Measurements from ENCODE around the gene DHX16.

The DHX16 gene

GRCh38 chr6:30647242-30648116 lies 25.3 kb downstream of the DHX16 start:
- Mint-ChIP-seq H3K36me3 (peaks cover 24% of the 10 kb centered on the region), H3K4me3 (peak overlapping the region; percentile 86), H3K4me1 (peaks cover 39% of the 10 kb centered on the region), H3K9me3 (no peaks in the 10 kb centered on the region), H3K27me3 (no peaks in the 10 kb centered on the region), H3K27ac (peak overlapping the region; percentile 92)
- DNase-seq = peak; percentile 83
- CTCF ChIA-PET = interaction anchor here (1.0 to 1.2 kb wide), 2 partner anchors 25 to 76 kb away, joined by 3 to 4 read pairs; partner anchors contain the start of gene DHX16

- peaks cover 42% of the 10 kb centered on the region for H3K4me1 Mint-ChIP-seq
- H3K27ac Mint-ChIP-seq = peak within 1 kb of the TSS; percentile 92
- H3K27me3 Mint-ChIP-seq = no peaks in the 10 kb centered on the region
- H3K9me3 Mint-ChIP-seq = no peaks in the 10 kb centered on the region
- H3K4me3 Mint-ChIP-seq = peak within 1 kb of the TSS; percentile 86
- peak; percentile 95 for DNase-seq
- CTCF ChIA-PET = interaction anchor here (1.2 kb wide), 1 partner anchor 75 kb away, joined by 3 read pairs; no protein-coding TSS in a partner anchor
- peaks cover 17% of the 10 kb centered on the region for H3K36me3 Mint-ChIP-seq
These were observed 26.2 kb downstream of the DHX16 start, which contains the start of gene C6orf136 for GRCh38 chr6:30646450-30647241. Gene C6orf136 (plus strand): TSS chr6:30647133. CDS start chr6:30647232, 99 bp downstream.

GRCh38 chr6:30645989-30646388 lies 26.8 kb downstream of the DHX16 start:
- CTCF ChIA-PET = interaction anchor here (1.1 to 1.2 kb wide), 2 partner anchors 11 to 76 kb away, joined by 3 read pairs; no protein-coding TSS in a partner anchor
- H3K27ac Mint-ChIP-seq = no peak overlapping the region
- DNase-seq = no peak

GRCh38 chr6:30644769-30645168 lies 28.0 kb downstream of the DHX16 start:
- no peak for DNase-seq
- peaks cover 56% of the 10 kb centered on the region for H3K4me1 Mint-ChIP-seq
- CTCF ChIA-PET = interaction anchor here (1.0 to 1.1 kb wide), 3 partner anchors 10 to 161 kb away, joined by 3 read pairs; no protein-coding TSS in a partner anchor
- H3K9me3 Mint-ChIP-seq = no peaks in the 10 kb centered on the region
- no peaks in the 10 kb centered on the region for H3K27me3 Mint-ChIP-seq
- H3K4me3 Mint-ChIP-seq = no peak overlapping the region
- no peak overlapping the region for H3K27ac Mint-ChIP-seq
- H3K36me3 Mint-ChIP-seq = peaks cover 12% of the 10 kb centered on the region

More at GRCh38 chr6:30645989-30646388, 26.8 kb downstream of the DHX16 start:
- peaks cover 48% of the 10 kb centered on the region for H3K4me1 Mint-ChIP-seq
- no peaks in the 10 kb centered on the region for H3K27me3 Mint-ChIP-seq
- peaks cover 15% of the 10 kb centered on the region for H3K36me3 Mint-ChIP-seq
- no peaks in the 10 kb centered on the region for H3K9me3 Mint-ChIP-seq
- peak overlapping the region; percentile 86 for H3K4me3 Mint-ChIP-seq

- H3K27ac Mint-ChIP-seq = no peak overlapping the region
- peaks cover 49% of the 10 kb centered on the region for H3K4me1 Mint-ChIP-seq
- H3K9me3 Mint-ChIP-seq = no peaks in the 10 kb centered on the region
These were observed 29.1 kb downstream of the DHX16 start for GRCh38 chr6:30643656-30644055.

GRCh38 chr6:30641048-30641447 lies 31.8 kb downstream of the DHX16 start:
- Mint-ChIP-seq H3K9me3 (no peaks in the 10 kb centered on the region), H3K27me3 (no peaks in the 10 kb centered on the region), H3K4me1 (peaks cover 32% of the 10 kb centered on the region), H3K36me3 (peaks cover 10% of the 10 kb centered on the region), H3K4me3 (no peak overlapping the region), H3K27ac (no peak overlapping the region)
- peak; percentile 22 for DNase-seq
- CTCF ChIA-PET = interaction anchor here (1.0 to 2.4 kb wide), 5 partner anchors 11 to 89 kb away, joined by 3 to 6 read pairs (median 4); partner anchors contain the start of genes MRPS18B and PPP1R10

More at GRCh38 chr6:30643656-30644055, 29.1 kb downstream of the DHX16 start:
- CTCF ChIA-PET = interaction anchor here (1.1 kb wide), 1 partner anchor 160 kb away, joined by 3 read pairs; no protein-coding TSS in a partner anchor
- H3K36me3 Mint-ChIP-seq = peaks cover 10% of the 10 kb centered on the region
- no peak for DNase-seq
- H3K4me3 Mint-ChIP-seq = no peak overlapping the region
- no peaks in the 10 kb centered on the region for H3K27me3 Mint-ChIP-seq

GRCh38 chr6:30640481-30640880 lies 32.3 kb downstream of the DHX16 start:
- CTCF ChIA-PET = interaction anchor here (0.6 to 2.4 kb wide), 6 partner anchors 23 to 104 kb away, joined by 3 to 6 read pairs (median 4); partner anchors contain the start of genes IER3, MRPS18B and PPP1R10
- Mint-ChIP-seq H3K36me3 (peaks cover 10% of the 10 kb centered on the region), H3K27ac (no peak overlapping the region), H3K9me3 (no peaks in the 10 kb centered on the region), H3K4me1 (peaks cover 27% of the 10 kb centered on the region), H3K4me3 (no peak overlapping the region), H3K27me3 (no peaks in the 10 kb centered on the region)
- peak; percentile 25 for DNase-seq

- Mint-ChIP-seq H3K36me3 (peaks cover 12% of the 10 kb centered on the region), H3K4me1 (peaks cover 7% of the 10 kb centered on the region), H3K27ac (no peak overlapping the region), H3K27me3 (no peaks in the 10 kb centered on the region), H3K9me3 (no peaks in the 10 kb centered on the region), H3K4me3 (no peak overlapping the region)
- CTCF ChIA-PET = interaction anchor here (1.0 kb wide), 1 partner anchor 10 kb away, joined by 3 read pairs; no protein-coding TSS in a partner anchor
- DNase-seq = no peak
These were observed 37.0 kb downstream of the DHX16 start for GRCh38 chr6:30635834-30636233.

- H3K4me1 Mint-ChIP-seq = peaks cover 31% of the 10 kb centered on the region
- peak within 1 kb of the TSS; percentile 97 for H3K27ac Mint-ChIP-seq
- peak; percentile 94 for DNase-seq
- CTCF ChIA-PET = interaction anchor here (0.9 to 1.4 kb wide), 3 partner anchors 14 to 145 kb away, joined by 3 to 4 read pairs (median 3); no protein-coding TSS in a partner anchor
- H3K27me3 Mint-ChIP-seq = no peaks in the 10 kb centered on the region
- H3K4me3 Mint-ChIP-seq = peak within 1 kb of the TSS; percentile 90
- H3K9me3 Mint-ChIP-seq = no peaks in the 10 kb centered on the region
- peaks cover 42% of the 10 kb centered on the region for H3K36me3 Mint-ChIP-seq
These were observed 46.1 kb downstream of the DHX16 start, which contains the start of gene ATAT1 for GRCh38 chr6:30626484-30627366. Gene ATAT1 (plus strand): TSS chr6:30626874.

GRCh38 chr6:30625511-30625910 lies 47.3 kb downstream of the DHX16 start:
- no peaks in the 10 kb centered on the region for H3K27me3 Mint-ChIP-seq

GRCh38 chr6:30619561-30619960 lies 53.2 kb downstream of the DHX16 start:
- Mint-ChIP-seq H3K4me3 (peak overlapping the region; percentile 93), H3K27ac (no peak overlapping the region), H3K36me3 (peaks cover 51% of the 10 kb centered on the region), H3K4me1 (peaks cover 24% of the 10 kb centered on the region), H3K9me3 (no peaks in the 10 kb centered on the region), H3K27me3 (peaks cover 5% of the 10 kb centered on the region)
- DNase-seq = no peak
- CTCF ChIA-PET = interaction anchor here (1.2 to 1.7 kb wide), 2 partner anchors 63 to 150 kb away, joined by 3 to 4 read pairs; no protein-coding TSS in a partner anchor

More at GRCh38 chr6:30625511-30625910, 47.3 kb downstream of the DHX16 start:
- Mint-ChIP-seq H3K9me3 (no peaks in the 10 kb centered on the region), H3K4me3 (no peak overlapping the region), H3K36me3 (peaks cover 44% of the 10 kb centered on the region), H3K27ac (peak overlapping the region; percentile 97), H3K4me1 (peaks cover 33% of the 10 kb centered on the region)
- DNase-seq = no peak
- CTCF ChIA-PET = interaction anchor here (1.2 to 1.4 kb wide), 2 partner anchors 13 to 35 kb away, joined by 3 to 4 read pairs; no protein-coding TSS in a partner anchor

- Mint-ChIP-seq H3K4me3 (peak overlapping the region; percentile 93), H3K9me3 (no peaks in the 10 kb centered on the region), H3K4me1 (peaks cover 35% of the 10 kb centered on the region), H3K36me3 (peaks cover 57% of the 10 kb centered on the region), H3K27me3 (peaks cover 5% of the 10 kb centered on the region), H3K27ac (peak overlapping the region; percentile 99)
- no peak for DNase-seq
- CTCF ChIA-PET = interaction anchor here (0.6 to 1.7 kb wide), 9 partner anchors 22 to 260 kb away, joined by 3 to 11 read pairs (median 3); partner anchors contain the start of gene MDC1
These were observed 54.5 kb downstream of the DHX16 start for GRCh38 chr6:30618270-30618797.

All from activated naive CD4-positive, alpha-beta T cell treated with anti-CD3 and anti-CD28 coated beads, Interleukin-2, amount 10 ng/mL, durations not matched to agents 7 days and 5 days (primary cell).